ENCODE measurements around the gene ANGPTL8. TPM values are rescaled to one million over a fixed set of nuclear protein-coding genes. Genes with fewer than 3 reads are reported as not detected.

ANGPTL8 gene
- total and polyA plus RNA-seq, 4 donors: 32.4 to 107 (median 67.6) TPM

DNA sequence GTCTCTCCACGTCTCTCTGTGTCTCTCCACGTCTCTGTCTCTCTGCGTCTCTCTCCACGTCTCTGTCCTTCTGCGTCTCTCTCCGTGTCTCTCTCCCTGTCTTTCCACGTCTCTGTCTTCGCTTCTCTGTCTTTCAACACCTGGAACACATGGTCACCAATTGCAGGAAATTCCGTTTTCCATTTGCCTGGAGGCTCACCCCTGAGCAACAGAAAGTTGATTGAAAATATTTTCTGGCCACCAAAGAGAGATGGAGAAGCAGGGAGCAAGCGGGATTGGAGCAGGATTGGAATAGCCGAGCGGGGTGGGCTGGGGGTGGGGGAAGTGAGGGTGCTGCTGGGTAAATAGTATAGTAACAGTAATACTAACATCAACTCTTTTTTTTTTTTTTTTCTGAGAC is 43.7 kb upstream of the ANGPTL8 start:
- WGBS: 87% methylated on average over 12 of the region's 12 CpGs
- TF ChIP-seq MAX (IDR thresholded peaks at IDR 0.05): no peak
- H3K4me3 ChIP-seq (ENCODE audit: low read depth in 1 of 3, low read length in 3 of 3): no peak overlapping the region
- peak overlapping the region; percentile 54 to 59 for H3K27ac ChIP-seq (ENCODE audit: low read depth in 1 of 2, low read length in 2 of 2)
- peak overlapping the region in 1 of 2 donors; percentile 12 for H3K9ac ChIP-seq (ENCODE audit: low read depth in 1 of 2, low read length in 2 of 2)
- H3K4me1 ChIP-seq (ENCODE audit: control insufficient read depth in 4 of 4, insufficient read depth in 4 of 4, low read length in 3 of 4): peaks cover 4 to 72% (median 35%) of the 10 kb centered on the region in 4 donors
- H3K36me3 ChIP-seq (ENCODE audit: control insufficient read depth in 4 of 4, insufficient read depth in 3 of 4, low read depth in 1 of 4, low read length in 3 of 4): peaks cover 3 to 9% (median 5%) of the 10 kb centered on the region in 4 donors
- no peak for DNase-seq (ENCODE audit: low spot score)
- no peaks in the 10 kb centered on the region for H3K9me3 ChIP-seq (ENCODE audit: control insufficient read depth in 4 of 4, low read length in 3 of 4)
- no peaks in the 10 kb centered on the region for H3K27me3 ChIP-seq (ENCODE audit: control insufficient read depth in 4 of 4, insufficient read depth in 4 of 4, low read length in 3 of 4)

- Histone ChIP-seq H3K27me3 (ENCODE audit: control insufficient read depth in 4 of 4, insufficient read depth in 4 of 4, low read length in 3 of 4) (no peaks in the 10 kb centered on the region), H3K4me3 (ENCODE audit: low read depth in 1 of 3, low read length in 3 of 3) (peak overlapping the region; percentile 77 to 82 (median 77)), H3K36me3 (ENCODE audit: control insufficient read depth in 4 of 4, insufficient read depth in 3 of 4, low read depth in 1 of 4, low read length in 3 of 4) (peaks cover 3 to 9% (median 5%) of the 10 kb centered on the region in 4 donors), H3K27ac (ENCODE audit: low read depth in 1 of 2, low read length in 2 of 2) (peak overlapping the region; percentile 83 to 95), H3K9me3 (ENCODE audit: control insufficient read depth in 4 of 4, low read length in 3 of 4) (no peaks in the 10 kb centered on the region), H3K9ac (ENCODE audit: low read depth in 1 of 2, low read length in 2 of 2) (peak overlapping the region; percentile 36 to 60), H3K4me1 (ENCODE audit: control insufficient read depth in 4 of 4, insufficient read depth in 4 of 4, low read length in 3 of 4) (peaks cover 4 to 72% (median 35%) of the 10 kb centered on the region in 4 donors)
- TF ChIP-seq, protein P1, sequence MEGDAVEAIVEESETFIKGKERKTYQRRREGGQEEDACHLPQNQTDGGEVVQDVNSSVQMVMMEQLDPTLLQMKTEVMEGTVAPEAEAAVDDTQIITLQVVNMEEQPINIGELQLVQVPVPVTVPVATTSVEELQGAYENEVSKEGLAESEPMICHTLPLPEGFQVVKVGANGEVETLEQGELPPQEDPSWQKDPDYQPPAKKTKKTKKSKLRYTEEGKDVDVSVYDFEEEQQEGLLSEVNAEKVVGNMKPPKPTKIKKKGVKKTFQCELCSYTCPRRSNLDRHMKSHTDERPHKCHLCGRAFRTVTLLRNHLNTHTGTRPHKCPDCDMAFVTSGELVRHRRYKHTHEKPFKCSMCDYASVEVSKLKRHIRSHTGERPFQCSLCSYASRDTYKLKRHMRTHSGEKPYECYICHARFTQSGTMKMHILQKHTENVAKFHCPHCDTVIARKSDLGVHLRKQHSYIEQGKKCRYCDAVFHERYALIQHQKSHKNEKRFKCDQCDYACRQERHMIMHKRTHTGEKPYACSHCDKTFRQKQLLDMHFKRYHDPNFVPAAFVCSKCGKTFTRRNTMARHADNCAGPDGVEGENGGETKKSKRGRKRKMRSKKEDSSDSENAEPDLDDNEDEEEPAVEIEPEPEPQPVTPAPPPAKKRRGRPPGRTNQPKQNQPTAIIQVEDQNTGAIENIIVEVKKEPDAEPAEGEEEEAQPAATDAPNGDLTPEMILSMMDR (IDR thresholded peaks at IDR 0.05; ENCODE audit: low read depth, low read length, missing input control): no peak
- no peak for TF ChIP-seq FOXA1 (IDR thresholded peaks at IDR 0.05)
- no peak for TF ChIP-seq NR2F2 (IDR thresholded peaks at IDR 0.05)
- TF ChIP-seq, protein P2, sequence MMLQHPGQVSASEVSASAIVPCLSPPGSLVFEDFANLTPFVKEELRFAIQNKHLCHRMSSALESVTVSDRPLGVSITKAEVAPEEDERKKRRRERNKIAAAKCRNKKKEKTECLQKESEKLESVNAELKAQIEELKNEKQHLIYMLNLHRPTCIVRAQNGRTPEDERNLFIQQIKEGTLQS (IDR thresholded peaks at IDR 0.05): no peak
- TF ChIP-seq YY1 (IDR thresholded peaks at IDR 0.05): no peak
- TF ChIP-seq, protein P3, sequence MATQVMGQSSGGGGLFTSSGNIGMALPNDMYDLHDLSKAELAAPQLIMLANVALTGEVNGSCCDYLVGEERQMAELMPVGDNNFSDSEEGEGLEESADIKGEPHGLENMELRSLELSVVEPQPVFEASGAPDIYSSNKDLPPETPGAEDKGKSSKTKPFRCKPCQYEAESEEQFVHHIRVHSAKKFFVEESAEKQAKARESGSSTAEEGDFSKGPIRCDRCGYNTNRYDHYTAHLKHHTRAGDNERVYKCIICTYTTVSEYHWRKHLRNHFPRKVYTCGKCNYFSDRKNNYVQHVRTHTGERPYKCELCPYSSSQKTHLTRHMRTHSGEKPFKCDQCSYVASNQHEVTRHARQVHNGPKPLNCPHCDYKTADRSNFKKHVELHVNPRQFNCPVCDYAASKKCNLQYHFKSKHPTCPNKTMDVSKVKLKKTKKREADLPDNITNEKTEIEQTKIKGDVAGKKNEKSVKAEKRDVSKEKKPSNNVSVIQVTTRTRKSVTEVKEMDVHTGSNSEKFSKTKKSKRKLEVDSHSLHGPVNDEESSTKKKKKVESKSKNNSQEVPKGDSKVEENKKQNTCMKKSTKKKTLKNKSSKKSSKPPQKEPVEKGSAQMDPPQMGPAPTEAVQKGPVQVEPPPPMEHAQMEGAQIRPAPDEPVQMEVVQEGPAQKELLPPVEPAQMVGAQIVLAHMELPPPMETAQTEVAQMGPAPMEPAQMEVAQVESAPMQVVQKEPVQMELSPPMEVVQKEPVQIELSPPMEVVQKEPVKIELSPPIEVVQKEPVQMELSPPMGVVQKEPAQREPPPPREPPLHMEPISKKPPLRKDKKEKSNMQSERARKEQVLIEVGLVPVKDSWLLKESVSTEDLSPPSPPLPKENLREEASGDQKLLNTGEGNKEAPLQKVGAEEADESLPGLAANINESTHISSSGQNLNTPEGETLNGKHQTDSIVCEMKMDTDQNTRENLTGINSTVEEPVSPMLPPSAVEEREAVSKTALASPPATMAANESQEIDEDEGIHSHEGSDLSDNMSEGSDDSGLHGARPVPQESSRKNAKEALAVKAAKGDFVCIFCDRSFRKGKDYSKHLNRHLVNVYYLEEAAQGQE (IDR thresholded peaks at IDR 0.05): no peak
- no peak for TF ChIP-seq SP1 (IDR thresholded peaks at IDR 0.05)
- no peak for TF ChIP-seq FOXA2 (IDR thresholded peaks at IDR 0.05)
- TF ChIP-seq TAF1 (conservative IDR thresholded peaks at IDR 0.05): no peak
- no peak for TF ChIP-seq HNF4A (conservative IDR thresholded peaks at IDR 0.05)
- TF ChIP-seq RAD21 (IDR thresholded peaks at IDR 0.05): no peak
- TF ChIP-seq JUND (IDR thresholded peaks at IDR 0.05): no peak
- no peak for TF ChIP-seq GABPA (IDR thresholded peaks at IDR 0.05 in 1 of 2, conservative IDR thresholded peaks at IDR 0.05 in 1 of 2)
- 18% methylated on average over 47 of the region's 47 CpGs for WGBS
- DNase-seq (ENCODE audit: low spot score): peak; percentile 50
These were observed 42.8 kb upstream of the ANGPTL8 start for GRCh38 chr19:11196406-11197287.
